ENCODE measurements around the gene MTCL3.
A peak's percentile ranks its signal among the peaks of the same experiment; 100 is the strongest.

The MTCL3 gene

GRCh38 chr6:127481111-127481510 is 38.0 kb downstream of the MTCL3 start:
- H3K4me1 Mint-ChIP-seq (ENCODE audit: low read depth): peaks cover 31% of the 10 kb centered on the region
- ChIA-PET POLR2A (interaction anchor here (1.1 to 1.5 kb wide), 3 partner anchors 11 to 36 kb away, joined by 3 to 4 read pairs (median 3); no protein-coding TSS in a partner anchor), CTCF (interaction anchor here (2.4 kb wide), 1 partner anchor 35 kb away, joined by 15 read pairs; no protein-coding TSS in a partner anchor)
- peaks cover 25% of the 10 kb centered on the region for H3K36me3 Mint-ChIP-seq (ENCODE audit: low read depth)
- H3K27me3 Mint-ChIP-seq: peaks cover 7% of the 10 kb centered on the region
- H3K4me3 Mint-ChIP-seq: no peak overlapping the region
- no peak for ATAC-seq
- no peak overlapping the region for H3K27ac Mint-ChIP-seq
- TF ChIP-seq CTCF (IDR thresholded peaks at IDR 0.05): no peak
- H3K9me3 Mint-ChIP-seq: peaks cover 7% of the 10 kb centered on the region
- DNase-seq: no peak
- intact Hi-C loops (cut with micrococcal nuclease): no loop called here

GRCh38 chr6:127477658-127478057 is 41.5 kb downstream of the MTCL3 start:
- no peak overlapping the region for H3K4me3 Mint-ChIP-seq
- H3K36me3 Mint-ChIP-seq (ENCODE audit: low read depth): peaks cover 21% of the 10 kb centered on the region
- peaks cover 6% of the 10 kb centered on the region for H3K9me3 Mint-ChIP-seq
- ATAC-seq: no peak
- CTCF ChIA-PET: interaction anchor here (0.7 to 1.4 kb wide), 2 partner anchors 39 to 61 kb away, joined by 3 read pairs; no protein-coding TSS in a partner anchor
- no peak for DNase-seq
- H3K27ac Mint-ChIP-seq: no peak overlapping the region
- intact Hi-C loops (cut with micrococcal nuclease): no loop called here
- POLR2A ChIA-PET: no interaction called here
- no peak for TF ChIP-seq CTCF (IDR thresholded peaks at IDR 0.05)
- peaks cover 3% of the 10 kb centered on the region for H3K4me1 Mint-ChIP-seq (ENCODE audit: low read depth)
- peaks cover 11% of the 10 kb centered on the region for H3K27me3 Mint-ChIP-seq

- no peaks in the 10 kb centered on the region for H3K4me1 Mint-ChIP-seq (ENCODE audit: low read depth)
- ATAC-seq (no peak), DNase-seq (no peak)
- no peak overlapping the region for H3K4me3 Mint-ChIP-seq
- ChIA-PET CTCF (interaction anchor here (1.3 to 1.6 kb wide), 2 partner anchors 12 to 41 kb away, joined by 4 read pairs; no protein-coding TSS in a partner anchor), POLR2A (no interaction called here)
- no peak for TF ChIP-seq CTCF (IDR thresholded peaks at IDR 0.05)
- no peak overlapping the region for H3K27ac Mint-ChIP-seq
- intact Hi-C loops (cut with micrococcal nuclease): no loop called here
- H3K36me3 Mint-ChIP-seq (ENCODE audit: low read depth): peaks cover 17% of the 10 kb centered on the region
- peaks cover 6% of the 10 kb centered on the region for H3K9me3 Mint-ChIP-seq
- H3K27me3 Mint-ChIP-seq: peaks cover 8% of the 10 kb centered on the region
Measured at GRCh38 chr6:127475823-127476176, 43.3 kb downstream of the MTCL3 start.

- peak; percentile 3 for DNase-seq
Measured at GRCh38 chr6:127475135-127475822, 43.9 kb downstream of the MTCL3 start.

More at GRCh38 chr6:127475135-127475822, 43.9 kb downstream of the MTCL3 start:
- Mint-ChIP-seq H3K27me3 (peaks cover 8% of the 10 kb centered on the region), H3K4me3 (no peak overlapping the region), H3K36me3 (ENCODE audit: low read depth) (peaks cover 17% of the 10 kb centered on the region), H3K27ac (no peak overlapping the region), H3K4me1 (ENCODE audit: low read depth) (no peaks in the 10 kb centered on the region), H3K9me3 (peaks cover 6% of the 10 kb centered on the region)
- TF ChIP-seq CTCF (IDR thresholded peaks at IDR 0.05): no peak
- intact Hi-C loops (cut with micrococcal nuclease): no loop called here
- CTCF ChIA-PET: interaction anchor here (1.3 to 1.6 kb wide), 2 partner anchors 11 to 41 kb away, joined by 4 read pairs; no protein-coding TSS in a partner anchor
- POLR2A ChIA-PET: no interaction called here
- ATAC-seq: no peak

All from activated CD8-positive, alpha-beta T cell treated with anti-CD3 and anti-CD28 coated beads for 36 hours (primary cell).